HG03280 (cell line): ENCODE data around the gene ATP11A.
"Not testable (repeated sequence)": the region's sequence is repeated elsewhere in the genome, so short reads cannot be mapped to it uniquely, and the experiment has no call there.

ENCODE experiments used
- ATAC-seq: cut with Tn5 transposase; IDR thresholded peaks from one replicate; pipeline ENCODE4 v1.9.1; 2021; ENCODE audit warnings: mild to moderate bottlenecking, moderate library complexity; ENCODE audit not compliant: unreplicated experiment

The ATP11A gene

DNA sequence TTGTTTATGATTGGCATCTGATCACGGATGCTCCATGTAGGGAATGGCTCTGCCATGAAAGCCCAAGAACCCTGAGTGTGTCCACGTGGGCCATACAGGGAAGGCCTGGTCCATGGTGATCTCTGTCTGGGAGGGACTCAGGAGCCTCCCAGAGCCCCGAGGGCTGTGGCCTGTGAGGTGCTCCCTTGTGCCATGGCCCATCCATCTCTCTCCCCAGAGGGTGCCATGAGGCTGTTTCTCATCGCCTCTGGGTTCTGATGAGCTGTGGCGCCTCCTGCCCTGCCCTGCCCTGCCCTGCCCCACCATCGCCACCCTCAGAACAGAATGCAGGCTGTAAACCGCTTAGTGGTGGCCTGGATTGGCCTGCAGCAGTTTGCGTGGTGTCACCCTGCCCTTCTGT is 83.1 kb downstream of the ATP11A start:
- ATAC-seq: no peak

DNA sequence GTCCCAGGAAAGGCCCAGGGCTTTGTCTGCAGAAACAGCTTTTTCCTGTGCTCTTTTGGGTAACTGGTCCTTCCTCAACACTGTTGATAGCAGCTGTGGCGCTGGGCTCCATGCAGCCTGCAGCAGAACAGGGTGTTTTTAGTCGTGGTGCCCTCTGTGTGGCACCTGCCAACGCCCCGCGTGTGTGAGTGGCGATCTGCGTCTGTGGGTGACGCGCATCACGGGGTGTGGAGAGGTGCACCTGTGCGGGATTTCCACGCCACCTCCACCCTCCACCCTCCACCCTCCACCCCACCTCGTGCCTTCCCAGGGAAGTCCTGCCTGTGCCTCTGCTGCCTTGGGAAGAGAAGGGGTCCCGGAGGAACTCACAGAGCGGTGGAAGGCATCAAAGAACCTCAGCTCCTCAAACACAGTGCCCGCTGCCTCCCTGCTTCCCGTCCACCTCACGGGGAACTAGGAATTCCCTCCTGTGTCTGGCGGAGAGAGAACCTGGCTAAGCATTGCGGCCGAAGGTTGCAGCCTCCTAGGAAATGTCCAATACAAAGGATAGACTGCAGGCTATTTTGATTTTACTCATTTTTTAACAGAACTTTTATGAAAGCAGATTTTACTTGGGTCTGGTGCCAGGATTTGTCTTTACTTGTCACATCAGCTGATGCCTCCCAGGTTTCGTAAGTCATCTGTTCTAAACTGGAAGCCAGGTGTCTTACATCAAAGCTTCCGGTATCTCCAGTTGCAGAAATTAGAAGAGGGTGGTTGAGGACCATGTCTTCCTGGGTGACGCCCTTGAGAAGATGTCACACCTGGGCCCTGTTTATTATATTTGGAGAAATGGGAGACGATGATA is 84.0 kb downstream of the ATP11A start:
- ATAC-seq: no peak

DNA sequence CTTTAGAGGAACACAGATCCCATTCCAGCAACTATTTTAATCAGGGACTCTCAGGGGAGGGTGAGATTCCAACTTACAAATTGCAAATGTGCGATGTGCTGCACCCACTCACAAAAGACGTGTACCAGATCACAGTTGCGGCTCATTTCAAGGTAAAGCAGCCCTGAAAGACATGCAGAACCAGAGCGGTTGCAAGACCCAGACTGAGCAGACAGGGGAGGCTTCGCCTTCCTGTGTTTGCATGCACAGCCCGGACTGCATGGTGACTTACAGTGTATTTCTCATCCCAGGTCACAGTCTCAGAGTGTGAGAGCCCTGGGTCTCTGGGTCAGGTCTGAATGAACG is 84.6 kb downstream of the ATP11A start:
- ATAC-seq: no peak

DNA sequence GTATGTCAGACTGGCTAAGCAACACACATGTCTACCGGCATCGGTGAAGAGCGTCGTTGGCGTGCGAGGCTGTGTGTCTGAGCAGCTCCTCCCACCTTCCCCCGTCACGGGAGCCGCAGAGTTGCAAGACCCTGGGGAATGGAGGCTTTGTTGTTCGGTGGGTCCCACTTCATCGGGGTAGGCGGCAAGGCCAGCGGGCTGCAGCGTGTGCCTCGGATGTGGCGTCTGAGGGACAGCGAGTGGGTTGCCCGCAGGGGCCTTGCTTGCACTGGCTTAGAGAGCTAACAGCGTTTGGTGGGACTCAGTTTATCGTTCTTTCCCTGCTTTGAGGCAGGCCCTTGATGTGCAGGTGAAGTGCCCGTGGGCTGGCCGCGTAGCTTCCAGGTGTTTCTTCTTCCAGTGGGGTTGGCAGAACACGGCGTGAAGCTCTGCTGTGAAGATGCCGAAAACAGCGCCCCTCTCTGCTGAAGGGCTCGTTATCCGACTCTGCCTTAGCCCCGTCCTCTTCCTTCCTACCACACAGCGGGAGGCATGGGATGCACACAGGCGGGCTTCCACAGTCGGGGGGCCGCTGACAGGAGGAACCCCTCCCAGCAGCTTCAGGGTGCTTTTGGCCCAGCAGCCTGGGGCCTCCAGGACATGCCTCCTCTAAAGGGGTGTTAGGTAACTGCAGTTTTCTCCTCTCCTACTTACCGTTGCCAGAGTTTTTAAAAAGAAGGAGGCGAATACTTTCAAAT is 85.2 kb downstream of the ATP11A start:
- no peak for ATAC-seq

GRCh38 chr13:112775791-112776279 is 86.0 kb downstream of the ATP11A start:
- ATAC-seq: no peak

- ATAC-seq: no peak
Measured at GRCh38 chr13:112776354-112776753, 86.5 kb downstream of the ATP11A start.

- no peak for ATAC-seq
Measured at GRCh38 chr13:112776971-112777370, 87.1 kb downstream of the ATP11A start.

- ATAC-seq: no peak
Measured at GRCh38 chr13:112777637-112778406, 88.0 kb downstream of the ATP11A start.

GRCh38 chr13:112779856-112780604 is 90.2 kb downstream of the ATP11A start:
- ATAC-seq: no peak

DNA sequence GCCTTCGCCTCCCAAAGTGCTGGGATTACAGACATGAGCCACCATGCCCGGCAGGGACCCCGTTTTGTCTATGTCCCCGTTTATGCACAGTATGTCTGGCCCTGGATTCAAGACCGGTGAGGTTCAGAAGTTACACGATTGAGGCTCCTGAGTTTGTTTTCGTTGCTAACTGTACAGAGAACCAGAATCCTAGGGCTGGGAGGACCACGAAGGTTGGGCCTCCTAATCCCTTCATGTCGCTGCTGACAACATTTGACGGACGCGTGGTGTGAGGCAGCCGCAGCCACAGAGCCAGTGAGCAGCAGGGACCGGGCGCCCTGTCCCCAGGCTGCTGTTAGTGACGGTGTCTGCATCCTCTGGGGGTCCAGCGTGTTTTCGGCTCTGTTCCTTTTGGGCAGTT is 91.4 kb downstream of the ATP11A start:
- no peak for ATAC-seq

DNA sequence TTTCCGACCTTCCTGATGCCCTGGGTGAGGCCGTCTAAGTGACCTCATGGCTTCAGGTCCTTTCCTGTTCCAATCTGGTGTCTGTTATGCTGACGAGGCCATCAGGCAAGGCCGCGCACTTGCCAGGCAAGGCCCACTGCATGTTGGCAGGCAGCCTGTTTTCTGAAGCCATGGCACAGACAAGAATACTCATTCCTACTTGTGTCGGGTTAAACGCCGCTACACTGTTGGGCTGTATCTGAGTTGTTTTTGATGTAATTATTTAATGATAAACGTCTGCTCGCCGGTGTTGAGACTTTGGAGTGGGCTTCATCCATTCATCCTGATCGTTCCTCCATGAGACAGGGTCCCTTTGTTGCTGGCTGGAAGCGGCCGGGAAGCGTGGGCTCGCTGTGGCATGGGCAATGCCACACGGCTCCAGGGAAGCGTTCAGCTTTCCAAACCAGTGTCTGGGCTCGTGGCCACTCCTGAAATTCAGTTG is 92.1 kb downstream of the ATP11A start:
- ATAC-seq: no peak

DNA sequence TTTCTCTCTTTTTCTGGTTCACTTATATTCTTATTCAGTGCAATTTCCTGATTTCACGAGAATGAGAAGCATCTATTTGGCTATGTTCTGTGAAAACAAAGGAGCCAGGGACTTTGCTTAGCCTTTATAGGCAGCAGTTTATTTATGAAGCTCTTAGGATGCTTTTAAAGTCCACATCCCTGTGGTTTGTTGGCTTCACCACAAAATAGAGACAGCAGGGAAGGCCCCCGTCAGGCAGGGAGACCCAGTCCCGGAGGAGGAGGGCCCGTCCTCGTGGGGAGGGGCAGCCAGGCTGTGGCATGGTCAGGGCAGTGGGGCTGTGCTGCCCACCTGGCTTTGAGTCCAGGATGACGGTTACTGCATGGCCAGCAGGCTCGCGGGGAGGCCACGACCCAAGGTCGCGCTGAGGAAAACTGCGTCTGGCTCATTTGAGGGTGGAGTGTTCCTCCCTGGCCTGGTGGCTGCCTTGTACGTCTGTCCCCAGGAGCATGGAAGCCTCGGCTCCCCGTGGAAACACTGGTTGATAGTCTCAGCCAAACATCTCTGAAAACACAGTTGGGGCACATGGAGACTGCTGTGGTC is 92.7 kb downstream of the ATP11A start:
- ATAC-seq: no peak

GRCh38 chr13:112783135-112783977 is 93.5 kb downstream of the ATP11A start:
- ATAC-seq: no peak

DNA sequence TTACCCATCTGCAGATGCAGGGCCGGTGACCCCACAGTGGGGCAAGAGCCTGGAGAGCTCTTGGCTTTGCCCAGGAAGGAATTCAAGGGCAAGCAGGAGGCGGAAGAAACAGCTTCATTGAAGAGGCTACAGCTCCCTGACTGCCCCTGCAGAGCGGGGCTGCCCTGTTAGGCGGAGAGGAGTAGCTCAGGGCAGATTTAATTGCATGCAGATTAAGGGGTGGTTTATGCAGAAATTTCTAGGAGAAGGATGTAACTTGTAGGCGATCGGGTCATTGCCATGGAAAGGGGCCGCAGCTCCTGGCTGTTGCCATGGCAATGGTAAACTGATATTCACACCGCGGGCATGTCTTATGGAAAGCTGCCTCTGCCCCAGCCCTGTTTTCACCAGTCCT is 94.1 kb downstream of the ATP11A start:
- ATAC-seq: no peak

DNA sequence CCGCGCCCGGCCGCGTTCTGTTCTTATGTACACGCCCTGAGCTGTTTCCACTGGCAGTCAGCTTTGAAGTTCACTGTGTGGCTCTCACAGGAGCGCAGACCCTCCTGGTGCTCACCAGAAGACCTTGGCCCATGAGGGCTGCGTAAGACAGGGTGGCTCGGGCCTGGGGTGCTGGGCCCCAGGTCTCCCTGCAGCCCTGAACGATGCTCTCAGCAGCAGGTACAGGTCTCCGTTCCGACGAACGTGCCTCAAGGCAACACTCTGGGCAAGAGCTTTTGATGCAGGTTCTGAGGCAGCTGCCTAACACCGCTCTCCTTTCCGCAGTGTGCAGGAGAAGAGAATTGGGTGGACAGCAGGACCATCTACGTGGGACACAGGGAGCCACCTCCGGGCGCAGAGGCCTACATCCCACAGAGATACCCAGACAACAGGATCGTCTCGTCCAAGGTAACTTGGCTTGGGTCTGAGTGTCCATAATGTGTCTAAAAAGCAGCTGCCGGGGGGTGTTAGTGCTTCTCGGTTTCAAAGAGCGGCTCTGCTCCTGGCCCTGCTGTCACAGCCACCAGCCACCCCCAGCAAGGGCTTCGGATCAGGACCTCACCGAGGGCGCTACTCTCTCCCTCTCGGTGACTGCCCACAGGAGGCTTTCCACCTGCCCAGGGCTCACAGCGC is 95.1 kb downstream of the ATP11A start:
- ATAC-seq: no peak

- no peak for ATAC-seq
Measured at GRCh38 chr13:112785483-112785856, 95.6 kb downstream of the ATP11A start.

GRCh38 chr13:112786810-112787209 is 97.0 kb downstream of the ATP11A start:
- ATAC-seq: not testable (repeated sequence)

DNA sequence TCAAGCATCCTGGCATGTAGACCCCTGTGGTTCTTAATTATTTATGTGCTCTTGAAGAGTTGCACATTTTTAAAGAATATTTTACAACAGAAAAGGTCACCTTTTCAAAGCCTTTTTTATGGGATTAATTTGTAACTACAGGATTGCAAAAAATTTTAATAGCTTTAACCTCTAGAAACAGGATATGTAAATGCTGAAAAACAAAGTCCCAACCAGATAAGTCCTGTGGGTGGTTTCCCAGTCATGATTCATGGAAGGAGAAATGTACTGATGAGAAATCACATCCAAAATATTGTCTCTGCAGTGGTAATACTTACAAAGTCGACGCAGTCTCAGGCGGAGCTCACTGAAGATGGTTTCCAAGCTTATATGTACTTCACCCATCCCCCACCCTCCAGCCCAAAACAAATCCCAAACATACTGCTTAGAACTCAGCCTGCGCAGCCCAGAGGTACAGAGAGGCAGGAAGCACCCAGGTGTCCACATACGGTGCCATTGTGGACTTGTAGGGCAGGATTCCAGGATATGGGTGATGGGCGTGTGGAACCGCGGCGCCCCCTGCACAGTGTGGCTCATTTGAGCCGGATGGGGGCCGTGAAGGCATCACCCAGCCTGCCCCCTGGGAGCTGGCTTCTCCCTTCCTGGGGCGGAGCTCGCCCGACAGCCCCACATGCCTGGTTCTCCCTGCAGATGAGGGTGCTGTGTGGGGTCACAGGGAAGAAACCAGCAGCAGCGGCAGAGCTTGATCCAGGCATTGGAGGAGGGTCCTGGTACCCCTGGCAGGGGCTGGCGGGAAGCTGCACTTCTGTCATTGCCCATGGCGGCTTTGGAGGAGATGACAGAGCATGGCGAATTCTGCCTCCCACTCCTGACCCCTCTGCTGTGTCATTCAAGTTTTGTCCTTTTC is 101.2 kb downstream of the ATP11A start:
- no peak for ATAC-seq
